Heart left ventricle (tissue), 16 donors: ENCODE measurements around the gene CTDP1. TPM values are rescaled to one million over a fixed set of nuclear protein-coding genes. Genes with fewer than 3 reads are reported as not detected.
"Not testable (repeated sequence)": the region's sequence is repeated elsewhere in the genome, so short reads cannot be mapped to it uniquely, and the experiment has no call there.

Experiments
- ATAC-seq, 4 donors: fragments of 200-7000 bp; cut with Tn5 transposase; one replicate each; pipeline ENCODE4 v1.9.1; 2020 to 2022; ENCODE audit warnings: moderate library complexity in 4 of 4, mild to moderate bottlenecking in 3 of 4, moderate number of reproducible peaks in 1 of 4
- DNase-seq, 5 donors: peaks; one replicate each; pipeline ENCODE4 v3.0.0-alpha.2; 2020
- H3K27ac ChIP-seq, 12 donors: fragments of 200-600 bp; sonication (generic) in 4 of 12; one replicate each; pipeline versions ENCODE4 v1.5.0 to v1.8.0; 2016 to 2022; ENCODE audit warnings: mild to moderate bottlenecking in 2 of 12
- H3K27me3 ChIP-seq, 9 donors: fragments of 200-600 bp; sonication (generic) in 2 of 9; one replicate each; pipeline versions ENCODE4 v1.5.1 to v1.8.0; 2016 to 2022; ENCODE audit warnings: mild to moderate bottlenecking in 3 of 9
- H3K36me3 ChIP-seq, 9 donors: fragments of 200-600 bp; sonication (generic) in 2 of 9; one replicate each; pipeline versions ENCODE4 v1.5.0 to v1.8.0; 2018 to 2022; ENCODE audit warnings: mild to moderate bottlenecking in 2 of 9
- H3K4me1 ChIP-seq, 12 donors: fragments of 200-600 bp; sonication (generic) in 4 of 12; one replicate each; pipeline versions ENCODE4 v1.5.0 to v1.8.0; 2016 to 2022; ENCODE audit warnings: mild to moderate bottlenecking in 3 of 12
- H3K4me3 ChIP-seq, 12 donors: fragments of 200-600 bp; sonication (generic) in 4 of 12; one replicate each; pipeline versions ENCODE4 v1.5.0 to v1.8.0; 2017 to 2022; ENCODE audit warnings: mild to moderate bottlenecking in 9 of 12, moderate library complexity in 4 of 12
- H3K9me3 ChIP-seq, 12 donors: fragments of 200-600 bp; sonication (generic) in 4 of 12; one replicate each; pipeline versions ENCODE4 v1.5.0 to v1.8.0; 2016 to 2022; ENCODE audit warnings: mild to moderate bottlenecking in 1 of 12
- POLR2A ChIP-seq, 2 donors: fragments of 450-650 bp; IDR thresholded peaks; one replicate each; pipeline ENCODE4 v1.6.1; 2017; ENCODE audit warnings: antibody characterized with exemption in 2 of 2, mild to moderate bottlenecking in 2 of 2, moderate library complexity in 2 of 2
- WGBS, 4 donors: extraction: QIAGEN DNeasy Blood & Tissue Kit in 2 of 4; methylation state at CpG; one replicate each; pipeline versions ENCODE4 v1.1.5 to v1.1.7; 2013 to 2018; 5-methylcytosine and 5-hydroxymethylcytosine counted together
- intact Hi-C, 10 donors: fragments of 100-400 bp; cut with DNase I; formaldehyde crosslinking; loops; one replicate each; pipeline versions ENCODE4 v1.11.1 to v1.14.2; 2022
- polyA plus RNA-seq, 2 donors: library from polyadenylated mRNA; stranded (reverse); fragments of 200-250 nt; gene quantifications; one replicate each; pipeline ENCODE4 v1.2.3, GENCODE V29; 2013
- total RNA-seq, 9 donors: library from RNA; depleted of rRNA in 2 of 9; stranded (reverse); fragments of >200 nt in 2 of 9; fragmentation: NEBNext Ultra II Directional in 3 of 9; extraction: Animal tissue kit (Norgen Biotek cat#: 25700) in 3 of 9; gene quantifications; one replicate each; pipeline versions ENCODE4 v1.1.0 to v1.2.4, GENCODE V29; 2016 to 2023
- TF ChIP-seq, protein P1 (sequence below), 12 donors: fragments of 200-600 bp; sonication (generic) in 4 of 12; IDR thresholded peaks; one replicate each; pipeline versions ENCODE4 v1.5.0 to v1.8.0; 2018 to 2022; ENCODE audit warnings: antibody characterized with exemption in 12 of 12, mild to moderate bottlenecking in 5 of 12
- donor health status: ischemic (EF 13 %, LVEDD 7.1; RV severe dilation, severe dysfunction).
- donor health status: healthy with polysubstance abuse.
- donor health status: DM: no; HTN: yes; CAD: no.
- donor health status: DM: no; HTN: no; CAD: no.
- donor health status: ischemic (EF 25% LVEDD 6.9; RV normal size, moderate dysfunction).
- donor health status: ischemic (EF 25% LVEDD 5.7; RV mildly dilated, moderate dysfunction).
- donor health status: healthy.
- donor health status: DM: yes; HTN: yes; CAD: no.
- donor health status: ischemic (EF 35%, LVEDD 5.7; RV mildly dilated, moderate dysfunction).
- donor health status: nonischemic (EF 11% LVEDD 7.7; RV severe dilation, severe dysfunction).
- donor health status: DM: yes; HTN: yes; CAD: no.
- donor health status: PGD.
- donor health status: ischemic (EF 29% LVEDD 5.4; RV normal size, mild dysfunction).
- donor health status: nonischemic (EF 23%, LVEDD 6.1; RV moderate dilation, normal function).

Gene CTDP1
- total and polyA plus RNA-seq, 11 donors = 6.0 to 17.1 (median 10.3) TPM

DNA sequence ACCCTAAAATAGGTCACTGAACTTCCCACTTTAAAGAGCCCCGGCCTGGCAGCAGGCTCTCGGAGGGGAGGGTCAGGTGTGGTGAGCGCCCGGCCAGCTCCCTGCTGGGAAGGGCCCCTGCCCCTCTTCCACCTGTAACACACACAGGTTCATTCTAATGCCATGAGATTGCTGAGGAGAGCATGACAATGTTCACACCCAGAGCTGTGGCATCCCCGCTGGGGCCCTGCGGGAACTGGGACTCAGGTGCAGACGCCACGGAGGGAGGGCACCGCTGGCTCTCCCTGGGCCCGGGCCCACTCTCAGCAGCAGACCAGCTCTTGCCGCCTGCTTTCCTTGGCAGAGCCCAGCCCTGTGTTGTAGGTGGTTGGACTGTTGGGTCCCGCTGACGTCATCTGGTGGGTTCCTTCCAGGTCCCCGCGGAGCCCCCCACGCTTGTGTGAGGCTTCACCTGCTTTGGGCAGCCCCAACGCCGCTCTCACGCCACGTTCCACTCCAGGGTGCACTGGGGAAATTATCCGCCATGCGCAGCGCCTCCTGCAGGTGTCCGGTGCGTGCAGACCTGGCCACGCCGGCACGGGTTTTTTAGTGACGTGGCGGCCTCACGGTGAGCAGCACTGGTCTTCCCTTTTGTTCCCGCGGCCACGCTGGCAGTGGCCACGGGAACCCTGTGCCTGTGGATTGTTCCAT lies 67.7 kb downstream of the CTDP1 start:
- TF ChIP-seq, protein P1, sequence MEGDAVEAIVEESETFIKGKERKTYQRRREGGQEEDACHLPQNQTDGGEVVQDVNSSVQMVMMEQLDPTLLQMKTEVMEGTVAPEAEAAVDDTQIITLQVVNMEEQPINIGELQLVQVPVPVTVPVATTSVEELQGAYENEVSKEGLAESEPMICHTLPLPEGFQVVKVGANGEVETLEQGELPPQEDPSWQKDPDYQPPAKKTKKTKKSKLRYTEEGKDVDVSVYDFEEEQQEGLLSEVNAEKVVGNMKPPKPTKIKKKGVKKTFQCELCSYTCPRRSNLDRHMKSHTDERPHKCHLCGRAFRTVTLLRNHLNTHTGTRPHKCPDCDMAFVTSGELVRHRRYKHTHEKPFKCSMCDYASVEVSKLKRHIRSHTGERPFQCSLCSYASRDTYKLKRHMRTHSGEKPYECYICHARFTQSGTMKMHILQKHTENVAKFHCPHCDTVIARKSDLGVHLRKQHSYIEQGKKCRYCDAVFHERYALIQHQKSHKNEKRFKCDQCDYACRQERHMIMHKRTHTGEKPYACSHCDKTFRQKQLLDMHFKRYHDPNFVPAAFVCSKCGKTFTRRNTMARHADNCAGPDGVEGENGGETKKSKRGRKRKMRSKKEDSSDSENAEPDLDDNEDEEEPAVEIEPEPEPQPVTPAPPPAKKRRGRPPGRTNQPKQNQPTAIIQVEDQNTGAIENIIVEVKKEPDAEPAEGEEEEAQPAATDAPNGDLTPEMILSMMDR (IDR thresholded peaks at IDR 0.05) = no peak
- no peak for TF ChIP-seq POLR2A (IDR thresholded peaks at IDR 0.05)
- no peaks in the 10 kb centered on the region for H3K9me3 ChIP-seq
- intact Hi-C loops = no loop called here
- H3K4me1 ChIP-seq = no peaks in the 10 kb centered on the region
- DNase-seq (peak in 1 of 5 donors; percentile 9), ATAC-seq (no peak)
- no peak overlapping the region for H3K27ac ChIP-seq
- 92 to 97% (median 95%) methylated on average over 28 to 35 of the region's 35 CpGs for WGBS, 4 donors
- no peaks in the 10 kb centered on the region for H3K27me3 ChIP-seq
- H3K36me3 ChIP-seq = peaks cover 0 to 48% (median 23%) of the 10 kb centered on the region in 9 donors
- no peak overlapping the region for H3K4me3 ChIP-seq

DNA sequence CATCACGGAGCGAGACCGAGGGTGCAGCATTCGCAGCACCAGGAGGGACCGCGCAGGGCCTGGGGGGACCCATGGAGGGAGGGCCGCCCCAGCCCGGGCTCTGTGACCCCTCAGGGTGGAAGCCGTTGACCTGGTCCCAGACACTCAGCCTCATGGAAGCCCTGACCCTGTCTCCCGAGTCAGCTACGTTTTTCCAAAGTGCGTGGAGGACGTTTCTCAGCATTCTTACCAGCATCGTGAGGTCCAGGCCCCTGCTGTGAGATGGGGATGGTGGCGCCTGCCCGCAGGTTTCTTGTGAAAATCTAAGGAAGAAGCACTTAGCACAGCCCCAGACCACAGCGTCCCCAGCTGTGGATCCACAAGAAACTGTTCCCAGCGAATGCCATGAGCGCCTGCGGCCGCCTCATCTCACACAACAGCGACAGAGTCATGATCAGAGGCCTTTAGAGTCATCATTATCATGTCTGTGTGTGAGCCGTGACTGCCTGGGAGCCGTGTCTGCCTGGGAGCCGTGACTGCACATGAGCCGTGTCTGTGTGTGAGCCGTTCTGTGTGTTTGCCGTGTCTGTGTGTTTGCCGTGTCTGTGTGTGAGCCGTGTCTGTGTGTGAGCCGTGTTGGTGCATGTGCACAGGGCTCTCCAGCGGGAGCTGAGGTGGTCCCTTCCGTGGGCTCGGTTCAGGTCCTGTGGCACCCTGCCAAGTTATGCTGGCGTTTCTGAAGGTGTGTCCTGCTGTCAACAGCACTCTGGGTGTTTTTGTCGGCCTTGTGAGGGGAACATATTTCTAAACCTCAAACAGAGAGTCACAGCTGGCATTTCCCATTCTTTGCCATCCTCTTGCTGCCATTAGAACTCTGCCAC lies 68.9 kb downstream of the CTDP1 start:
- Histone ChIP-seq H3K27me3 (no peaks in the 10 kb centered on the region), H3K4me3 (no peak overlapping the region), H3K36me3 (peaks cover 0 to 43% (median 21%) of the 10 kb centered on the region in 9 donors), H3K9me3 (no peaks in the 10 kb centered on the region), H3K4me1 (no peaks in the 10 kb centered on the region), H3K27ac (no peak overlapping the region)
- ATAC-seq = no peak
- TF ChIP-seq, protein P1 (IDR thresholded peaks at IDR 0.05) = no peak
- TF ChIP-seq POLR2A (IDR thresholded peaks at IDR 0.05) = no peak
- peak in 1 of 5 donors; percentile 25 for DNase-seq
- intact Hi-C loops = no loop called here
- 89 to 90% (median 90%) methylated on average over 27 to 36 of the region's 36 CpGs for WGBS, 4 donors

DNA sequence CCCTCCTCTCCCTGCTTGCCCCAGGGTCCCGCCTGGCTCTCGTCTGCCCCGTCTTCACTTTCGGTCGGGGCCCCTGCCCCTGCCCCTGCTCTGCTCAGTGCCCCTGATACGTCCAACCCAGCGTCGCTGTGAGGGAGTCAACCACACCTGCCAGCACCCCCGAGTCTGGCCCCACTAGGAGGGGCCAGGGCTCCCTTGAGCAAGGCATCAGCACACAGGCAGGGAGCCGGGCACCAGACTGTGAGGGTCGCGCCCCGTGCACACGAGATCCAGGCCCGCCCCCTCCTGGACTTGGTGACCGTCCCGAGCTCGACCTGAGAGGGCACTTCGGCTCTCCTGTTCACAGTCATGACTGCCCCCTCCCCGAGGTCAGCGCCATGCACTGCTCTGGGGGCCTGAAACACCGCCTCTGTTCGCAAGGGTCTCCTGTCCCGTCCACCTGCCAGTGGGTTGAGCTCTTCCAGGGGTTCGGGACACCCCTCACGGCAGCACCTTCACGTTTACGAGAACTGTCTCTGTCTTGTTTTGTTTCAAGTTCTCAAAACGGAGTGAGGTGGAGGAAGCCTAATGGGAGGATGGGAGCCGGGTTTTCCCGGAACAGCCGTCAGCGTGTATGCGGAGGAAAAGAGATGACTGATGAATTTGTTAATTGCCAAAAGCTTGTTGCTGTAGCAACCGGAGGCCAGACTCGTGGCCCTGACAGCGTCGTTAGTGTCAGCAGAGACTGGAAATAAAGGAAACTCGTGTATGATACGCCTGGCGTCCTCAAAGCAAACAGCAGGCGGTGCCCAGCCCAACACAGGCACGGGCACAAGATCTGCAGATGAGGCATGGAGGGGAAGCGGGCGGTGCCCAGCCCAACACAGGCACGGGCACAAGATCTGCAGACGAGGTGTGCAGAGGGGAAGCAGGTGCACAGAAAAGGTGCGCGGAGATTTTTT lies 69.9 kb downstream of the CTDP1 start:
- Histone ChIP-seq H3K9me3 (no peaks in the 10 kb centered on the region), H3K36me3 (peaks cover 2 to 46% (median 29%) of the 10 kb centered on the region in 9 donors), H3K4me3 (no peak overlapping the region), H3K4me1 (no peaks in the 10 kb centered on the region), H3K27ac (no peak overlapping the region), H3K27me3 (no peaks in the 10 kb centered on the region)
- intact Hi-C loops = no loop called here
- DNase-seq (peak in 1 of 5 donors; percentile 24), ATAC-seq (peak in 1 of 4 donors; percentile 19)
- WGBS, 4 donors = 87 to 90% (median 89%) methylated on average over 37 to 49 of the region's 49 CpGs
- no peak for TF ChIP-seq POLR2A (IDR thresholded peaks at IDR 0.05)

DNA sequence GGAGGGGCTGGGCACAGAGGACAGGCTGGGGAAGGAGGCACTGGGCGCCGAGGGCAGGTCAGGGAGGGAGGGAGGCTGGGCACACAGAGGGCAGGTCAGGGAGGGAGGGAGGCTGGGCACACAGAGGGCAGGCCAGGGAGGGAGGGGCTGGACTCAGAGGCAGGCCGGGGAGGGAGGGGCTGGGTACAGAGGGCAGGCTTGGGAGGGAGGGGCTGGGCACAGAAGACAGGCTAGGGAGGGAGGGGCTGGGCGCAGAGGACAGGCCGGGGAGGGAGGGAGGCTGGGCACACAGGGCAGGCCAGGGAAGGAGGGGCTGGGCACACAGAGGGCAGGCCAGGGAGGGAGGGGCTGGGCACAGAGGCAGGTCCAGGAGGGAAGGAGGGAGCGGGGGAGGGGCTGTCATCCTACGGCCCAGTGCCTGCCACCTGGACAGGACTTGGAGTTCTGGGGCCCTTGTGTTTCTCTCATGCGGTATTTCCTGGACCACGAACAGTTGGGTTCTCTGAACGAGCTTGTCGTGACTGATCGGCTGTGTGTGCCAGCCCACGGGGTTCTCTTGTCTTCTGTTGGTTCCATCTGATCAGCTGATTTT lies 71.5 kb downstream of the CTDP1 start:
- Histone ChIP-seq H3K27ac (no peak overlapping the region), H3K9me3 (no peaks in the 10 kb centered on the region), H3K27me3 (no peaks in the 10 kb centered on the region), H3K36me3 (peaks cover 2 to 60% (median 39%) of the 10 kb centered on the region in 9 donors), H3K4me1 (no peaks in the 10 kb centered on the region), H3K4me3 (no peak overlapping the region)
- peak in 1 of 5 donors; percentile 27 for DNase-seq
- 89 to 93% (median 91%) methylated on average over 13 of the region's 13 CpGs for WGBS, 4 donors
- no peak for TF ChIP-seq POLR2A (IDR thresholded peaks at IDR 0.05)
- TF ChIP-seq, protein P1 (IDR thresholded peaks at IDR 0.05) = no peak
- ATAC-seq = peak in 1 of 4 donors; percentile 8
- intact Hi-C loops = no loop called here

DNA sequence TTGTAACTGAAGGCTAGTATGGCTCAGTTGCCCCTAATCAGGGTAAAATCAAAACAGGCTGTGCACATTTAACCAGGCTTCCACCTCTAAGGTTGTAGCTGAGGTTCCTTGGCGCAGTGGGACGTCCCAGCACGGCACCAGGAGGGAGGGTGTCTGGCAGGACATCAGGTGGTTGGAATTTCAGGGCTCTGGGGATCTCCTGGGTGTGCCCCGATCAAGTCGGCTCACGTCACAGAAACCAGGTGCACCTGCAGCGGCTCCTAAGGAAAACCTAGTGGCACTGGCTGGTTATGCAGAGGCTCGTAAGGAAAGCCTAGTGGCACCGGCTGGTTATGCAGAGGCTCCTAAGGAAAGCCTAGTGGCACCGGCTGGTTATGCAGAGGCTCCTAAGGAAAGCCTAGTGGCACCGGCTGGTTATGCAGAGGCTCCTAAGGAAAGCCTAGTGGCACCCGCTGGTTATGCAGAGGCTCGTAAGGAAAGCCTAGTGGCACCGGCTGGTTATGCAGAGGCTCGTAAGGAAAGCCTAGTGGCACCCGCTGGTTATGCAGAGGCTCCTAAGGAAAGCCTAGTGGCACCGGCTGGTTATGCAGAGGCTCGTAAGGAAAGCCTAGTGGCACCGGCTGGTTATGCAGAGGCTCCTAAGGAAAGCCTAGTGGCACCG lies 72.4 kb downstream of the CTDP1 start:
- H3K36me3 ChIP-seq = peaks cover 2 to 53% (median 34%) of the 10 kb centered on the region in 9 donors
- WGBS, 4 donors = 95 to 100% (median 97%) methylated on average over 3 to 18 of the region's 20 CpGs
- H3K27me3 ChIP-seq = not testable (repeated sequence)

DNA sequence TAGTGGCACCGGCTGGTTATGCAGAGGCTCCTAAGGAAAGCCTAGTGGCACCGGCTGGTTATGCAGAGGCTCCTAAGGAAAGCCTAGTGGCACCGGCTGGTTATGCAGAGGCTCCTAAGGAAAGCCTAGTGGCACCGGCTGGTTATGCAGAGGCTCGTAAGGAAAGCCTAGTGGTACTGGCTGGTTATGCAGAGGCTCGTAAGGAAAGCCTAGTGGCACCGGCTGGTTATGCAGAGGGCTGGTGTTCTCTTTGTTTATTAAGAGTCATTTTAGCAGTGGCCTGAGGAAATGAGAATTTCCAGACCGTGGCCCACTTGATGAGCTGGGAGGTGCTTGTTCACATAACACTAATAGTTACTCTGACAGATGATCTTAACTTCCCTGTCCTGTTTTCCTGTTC lies 73.3 kb downstream of the CTDP1 start:
- Histone ChIP-seq H3K9me3 (peaks cover 0 to 11% (median 0%) of the 10 kb centered on the region in 12 donors), H3K36me3 (peaks cover 2 to 46% (median 28%) of the 10 kb centered on the region in 9 donors)
- H3K27ac ChIP-seq, H3K27me3 ChIP-seq, ATAC-seq, H3K4me3 ChIP-seq, intact Hi-C loops, DNase-seq, H3K4me1 ChIP-seq: not testable (repeated sequence)
- 83 to 94% (median 93%) methylated on average over 5 to 8 of the region's 8 CpGs for WGBS, 4 donors

More for the DNA sequence above, 72.4 kb downstream of the CTDP1 start:
- H3K27ac ChIP-seq, H3K4me1 ChIP-seq, intact Hi-C loops, DNase-seq, H3K4me3 ChIP-seq, H3K9me3 ChIP-seq, ATAC-seq: not testable (repeated sequence)
